Spinal cord (tissue), 10 donors: ENCODE data around the gene COP1. TPM values are rescaled to one million over a fixed set of nuclear protein-coding genes. Genes with fewer than 3 reads are reported as not detected.

ENCODE experiments used
- DNase-seq, 6 donors: peaks; one replicate each; pipeline versions ENCODE4 v3.0.0 to v3.0.0-alpha.2; 2013 to 2015; ENCODE audit warnings: low spot score in 6 of 6, low read depth in 4 of 6
- H3K27ac ChIP-seq: one replicate; pipeline ENCODE4 v1.5.1; 2013; ENCODE audit warnings: low read depth, low read length, control low read depth
- H3K27me3 ChIP-seq: one replicate; pipeline ENCODE4 v1.6.1; 2013; ENCODE audit warnings: low read length; ENCODE audit not compliant: control insufficient read depth, insufficient read depth
- H3K36me3 ChIP-seq: one replicate; pipeline ENCODE4 v1.6.1; 2013; ENCODE audit warnings: low read length; ENCODE audit not compliant: control insufficient read depth, insufficient read depth
- H3K4me1 ChIP-seq: one replicate; pipeline ENCODE4 v1.6.1; 2013; ENCODE audit warnings: low read length; ENCODE audit not compliant: control insufficient read depth, insufficient read depth
- H3K4me3 ChIP-seq: one replicate; pipeline ENCODE4 v1.5.1; 2013; ENCODE audit warnings: low read depth, low read length, control low read depth
- H3K9me3 ChIP-seq: one replicate; pipeline ENCODE4 v1.6.1; 2013; ENCODE audit warnings: low read length; ENCODE audit not compliant: control insufficient read depth, insufficient read depth
- whole genome bisulfite sequencing: methylation state at CpG from one replicate; pipeline ENCODE4 v1.1.5; 2013; ENCODE audit warnings: missing lambda C conversion rate; ENCODE audit not compliant: insufficient coverage; 5-methylcytosine and 5-hydroxymethylcytosine counted together
- polyA plus RNA-seq, 2 donors: library from polyadenylated mRNA; unstranded; fragments of 120-200 nt; gene quantifications; one replicate each; pipeline ENCODE4 v1.2.1, GENCODE V29; 2013; ENCODE audit not compliant: insufficient read length in 2 of 2
- total RNA-seq, 2 donors: library from RNA; depleted of rRNA in 1 of 2; stranded (reverse); fragments of 120-200 nt in 1 of 2; fragments of >200 nt in 1 of 2; gene quantifications; one replicate each; pipeline versions ENCODE4 v1.2.3 to v1.2.4, GENCODE V29; 2013 to 2014
- donor health status: healthy.

The COP1 gene
- total and polyA plus RNA-seq, 4 donors = 51.6 to 70.6 (median 59.9) TPM

- H3K36me3 ChIP-seq = no peaks in the 10 kb centered on the region
- H3K27ac ChIP-seq = no peak overlapping the region
- no peaks in the 10 kb centered on the region for H3K27me3 ChIP-seq
- WGBS = no CpG with 5 or more reads among the region's 3 CpGs
- H3K4me3 ChIP-seq = no peak overlapping the region
- peak in 1 of 6 donors; percentile 2 for DNase-seq
- no peaks in the 10 kb centered on the region for H3K9me3 ChIP-seq
- H3K4me1 ChIP-seq = no peaks in the 10 kb centered on the region
Measured at GRCh38 chr1:176183618-176184017, 23.5 kb downstream of the COP1 start.

GRCh38 chr1:176178316-176178715 is 28.8 kb downstream of the COP1 start:
- no peak overlapping the region for H3K27ac ChIP-seq
- DNase-seq = no peak
- WGBS = 91% methylated on average over 4 of the region's 5 CpGs
- no peaks in the 10 kb centered on the region for H3K4me1 ChIP-seq
- no peak overlapping the region for H3K4me3 ChIP-seq
- no peaks in the 10 kb centered on the region for H3K9me3 ChIP-seq
- H3K36me3 ChIP-seq = peaks cover 3% of the 10 kb centered on the region
- no peaks in the 10 kb centered on the region for H3K27me3 ChIP-seq

GRCh38 chr1:176177764-176178163 is 29.3 kb downstream of the COP1 start:
- peaks cover 7% of the 10 kb centered on the region for H3K36me3 ChIP-seq
- no peaks in the 10 kb centered on the region for H3K27me3 ChIP-seq
- peak in 1 of 6 donors; percentile 1 for DNase-seq
- H3K9me3 ChIP-seq = no peaks in the 10 kb centered on the region
- 86% methylated on average over 1 of the region's 2 CpGs for WGBS
- no peak overlapping the region for H3K27ac ChIP-seq
- H3K4me3 ChIP-seq = no peak overlapping the region
- H3K4me1 ChIP-seq = no peaks in the 10 kb centered on the region

GRCh38 chr1:176174108-176174507 is 33.0 kb downstream of the COP1 start:
- H3K36me3 ChIP-seq = peaks cover 7% of the 10 kb centered on the region
- no peaks in the 10 kb centered on the region for H3K4me1 ChIP-seq
- H3K27ac ChIP-seq = no peak overlapping the region
- H3K9me3 ChIP-seq = peaks cover 4% of the 10 kb centered on the region
- H3K4me3 ChIP-seq = no peak overlapping the region
- no peak for DNase-seq
- no peaks in the 10 kb centered on the region for H3K27me3 ChIP-seq

- Histone ChIP-seq H3K4me3 (no peak overlapping the region), H3K36me3 (peaks cover 7% of the 10 kb centered on the region), H3K4me1 (no peaks in the 10 kb centered on the region), H3K9me3 (peaks cover 4% of the 10 kb centered on the region), H3K27ac (no peak overlapping the region), H3K27me3 (no peaks in the 10 kb centered on the region)
- no CpG with 5 or more reads among the region's 6 CpGs for WGBS
- DNase-seq = peak in 1 of 6 donors; percentile 2
Measured at GRCh38 chr1:176172215-176172614, 34.9 kb downstream of the COP1 start.

- no peak overlapping the region for H3K27ac ChIP-seq
- no peaks in the 10 kb centered on the region for H3K36me3 ChIP-seq
- H3K9me3 ChIP-seq = peaks cover 4% of the 10 kb centered on the region
- no peak overlapping the region for H3K4me3 ChIP-seq
- WGBS = no CpG with 5 or more reads among the region's 4 CpGs
- no peaks in the 10 kb centered on the region for H3K27me3 ChIP-seq
- no peaks in the 10 kb centered on the region for H3K4me1 ChIP-seq
- no peak for DNase-seq
Measured at GRCh38 chr1:176167210-176167609, 39.9 kb downstream of the COP1 start.

- H3K27ac ChIP-seq = no peak overlapping the region
- H3K27me3 ChIP-seq = no peaks in the 10 kb centered on the region
- H3K36me3 ChIP-seq = peaks cover 4% of the 10 kb centered on the region
- H3K4me3 ChIP-seq = no peak overlapping the region
- H3K4me1 ChIP-seq = no peaks in the 10 kb centered on the region
- no peak for DNase-seq
- no CpG with 5 or more reads among the region's 2 CpGs for WGBS
- H3K9me3 ChIP-seq = peaks cover 3% of the 10 kb centered on the region
Measured at GRCh38 chr1:176165573-176165972, 41.5 kb downstream of the COP1 start.

- DNase-seq = no peak
- Histone ChIP-seq H3K9me3 (peaks cover 2% of the 10 kb centered on the region), H3K4me1 (no peaks in the 10 kb centered on the region), H3K27ac (no peak overlapping the region), H3K36me3 (peaks cover 4% of the 10 kb centered on the region), H3K4me3 (no peak overlapping the region), H3K27me3 (no peaks in the 10 kb centered on the region)
- no CpG with 5 or more reads among the region's 2 CpGs for WGBS
Measured at GRCh38 chr1:176164014-176164678, 42.9 kb downstream of the COP1 start.

- Histone ChIP-seq H3K27me3 (no peaks in the 10 kb centered on the region), H3K36me3 (peaks cover 6% of the 10 kb centered on the region), H3K4me3 (no peak overlapping the region), H3K9me3 (peaks cover 16% of the 10 kb centered on the region), H3K4me1 (no peaks in the 10 kb centered on the region), H3K27ac (no peak overlapping the region)
- no peak for DNase-seq
- WGBS = no CpG with 5 or more reads among the region's 2 CpGs
Measured at GRCh38 chr1:176159993-176160392, 47.1 kb downstream of the COP1 start.

- peaks cover 16% of the 10 kb centered on the region for H3K9me3 ChIP-seq
- no peak overlapping the region for H3K27ac ChIP-seq
- no peak for DNase-seq
- no CpG with 5 or more reads among the region's 3 CpGs for WGBS
- H3K36me3 ChIP-seq = peaks cover 6% of the 10 kb centered on the region
- H3K4me1 ChIP-seq = no peaks in the 10 kb centered on the region
- no peak overlapping the region for H3K4me3 ChIP-seq
- no peaks in the 10 kb centered on the region for H3K27me3 ChIP-seq
Measured at GRCh38 chr1:176157995-176158394, 49.1 kb downstream of the COP1 start.
